Endodermal cell (in vitro differentiated cells): ENCODE measurements around the gene CHAF1A. TPM values are rescaled to one million over a fixed set of nuclear protein-coding genes. Genes with fewer than 3 reads are reported as not detected.

Experiments used
- DNase-seq: peaks from one replicate; pipeline ENCODE4 v3.0.0-alpha.2; 2017
- H3K27ac ChIP-seq: 2 replicates; pipeline ENCODE4 v1.5.1; 2013; ENCODE audit warnings: mild to moderate bottlenecking, low read depth, low read length, moderate library complexity
- H3K27me3 ChIP-seq: 2 replicates; pipeline ENCODE4 v1.6.1; 2013; ENCODE audit warnings: mild to moderate bottlenecking, low read length, moderate library complexity; ENCODE audit not compliant: insufficient read depth, control insufficient read depth, poor library complexity, severe bottlenecking
- H3K36me3 ChIP-seq: 2 replicates; pipeline ENCODE4 v1.7.0; 2013; ENCODE audit warnings: mild to moderate bottlenecking, low read length, moderate library complexity; ENCODE audit not compliant: control insufficient read depth, insufficient read depth
- H3K4me1 ChIP-seq: one replicate; pipeline ENCODE4 v1.7.0; 2013; ENCODE audit warnings: low read length; ENCODE audit not compliant: control insufficient read depth, insufficient read depth
- H3K4me3 ChIP-seq: 2 replicates; pipeline ENCODE4 v1.5.1; 2013; ENCODE audit warnings: mild to moderate bottlenecking, low read length, moderate library complexity
- H3K9ac ChIP-seq: 2 replicates; pipeline ENCODE4 v1.6.1; 2013; ENCODE audit warnings: mild to moderate bottlenecking, low read length, moderate library complexity; ENCODE audit not compliant: poor library complexity, severe bottlenecking; ENCODE audit errors: extremely low read depth
- H3K9me3 ChIP-seq: 2 replicates; pipeline ENCODE4 v1.6.1; 2013; ENCODE audit warnings: mild to moderate bottlenecking, low read length, moderate library complexity; ENCODE audit not compliant: control insufficient read depth
- H3K27ac Mint-ChIP-seq: 2 replicates; pipeline ENCODE4 v1.8.0; 2020; ENCODE audit warnings: mixed read lengths
- H3K27me3 Mint-ChIP-seq: 2 replicates; pipeline ENCODE4 v1.8.0; 2021; ENCODE audit warnings: mild to moderate bottlenecking, mixed read lengths; ENCODE audit not compliant: insufficient read depth
- H3K36me3 Mint-ChIP-seq: 2 replicates; pipeline ENCODE4 v1.8.0; 2020; ENCODE audit warnings: low read depth, mixed read lengths
- H3K4me1 Mint-ChIP-seq: 2 replicates; pipeline ENCODE4 v1.8.0; 2020; ENCODE audit warnings: mixed read lengths
- H3K4me3 Mint-ChIP-seq: 2 replicates; pipeline ENCODE4 v1.8.0; 2020; ENCODE audit warnings: mild to moderate bottlenecking, moderate library complexity, mixed read lengths
- H3K9me3 Mint-ChIP-seq: 2 replicates; pipeline ENCODE4 v1.8.0; 2020; ENCODE audit warnings: mild to moderate bottlenecking, mixed read lengths
- CTCF ChIP-seq: fragments of 200-600 bp; sonication (generic); conservative IDR thresholded peaks from 2 replicates; pipeline ENCODE4 v1.5.0; 2021; ENCODE audit warnings: antibody characterized with exemption, mild to moderate bottlenecking
- WGBS, 2 experiments: methylation state at CpG; one replicate each; pipeline versions ENCODE4 v1.1.5 to v1.1.7; 2013; ENCODE audit warnings: missing lambda C conversion rate in 2 of 2, mixed read lengths in 1 of 2; ENCODE audit not compliant: insufficient coverage in 1 of 2, insufficient read length in 1 of 2; 5-methylcytosine and 5-hydroxymethylcytosine counted together
- total RNA-seq, 2 donors: library from RNA; stranded (reverse); fragmentation: NEBNext Ultra II Directional in 1 of 2; extraction: Animal tissue kit (Norgen Biotek cat#: 25700) in 1 of 2; gene quantifications; 2 replicates in 1 of 2; 3 replicates in 1 of 2; pipeline ENCODE4 v1.2.1, GENCODE V29; 2021

CHAF1A gene
- total RNA-seq, 2 donors from 2014 or later: 70.7 to 76.9 TPM

DNA sequence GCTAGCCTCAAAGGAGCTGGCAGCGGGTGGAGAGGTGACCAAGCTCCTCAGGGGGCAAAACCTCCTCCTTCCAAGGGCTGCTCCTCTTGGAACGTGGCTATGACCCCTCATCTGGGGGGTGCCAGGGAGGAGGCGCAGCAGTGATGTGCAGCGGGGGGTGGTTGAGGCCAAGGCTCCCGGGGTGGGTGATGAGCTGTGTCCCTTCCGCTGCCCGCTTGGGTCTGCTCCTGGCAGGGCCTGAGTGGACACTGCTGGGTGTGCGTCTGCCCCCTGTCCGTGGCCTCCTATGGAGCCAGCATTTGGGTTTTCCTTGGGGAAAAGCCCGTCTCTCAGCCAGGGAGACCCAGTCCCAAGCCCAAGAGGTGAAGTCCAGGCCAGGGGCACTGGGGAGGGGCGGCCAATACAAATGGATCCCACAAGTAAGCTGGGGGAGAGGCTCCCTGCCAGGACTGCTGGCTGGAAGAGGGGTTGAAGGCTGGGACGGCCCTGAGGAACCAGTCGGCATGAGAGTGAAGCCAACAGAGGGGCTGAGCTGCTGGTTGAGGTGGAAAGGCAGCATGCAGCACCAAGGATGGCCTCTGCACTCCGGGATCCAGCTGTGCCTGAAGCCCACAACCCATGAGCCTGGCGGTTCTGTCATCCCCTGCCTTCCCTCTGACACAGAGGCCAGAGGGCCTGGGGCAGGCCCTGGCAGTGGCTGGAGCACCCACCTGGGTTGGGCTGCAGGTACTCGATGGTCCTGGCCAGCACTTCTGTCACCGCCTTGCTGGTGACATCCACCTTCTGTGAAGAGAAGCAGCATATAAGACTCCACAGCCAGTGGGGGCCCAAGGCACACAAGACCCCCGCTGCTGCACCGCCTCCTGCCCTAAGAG is 36.4 kb upstream of the CHAF1A start:
- Mint-ChIP-seq H3K36me3 (peaks cover 15% of the 10 kb centered on the region), H3K9me3 (no peaks in the 10 kb centered on the region), H3K27ac (no peak overlapping the region), H3K4me3 (no peak overlapping the region), H3K4me1 (peaks cover 11% of the 10 kb centered on the region), H3K27me3 (no peaks in the 10 kb centered on the region)
- TF ChIP-seq CTCF: no peak
- no peak overlapping the region for H3K9ac ChIP-seq
- peak overlapping the region; percentile 24 for H3K27ac ChIP-seq
- H3K27me3 ChIP-seq: no peaks in the 10 kb centered on the region
- H3K36me3 ChIP-seq: peaks cover 29% of the 10 kb centered on the region
- H3K4me3 ChIP-seq: no peak overlapping the region
- H3K4me1 ChIP-seq: peaks cover 3% of the 10 kb centered on the region
- 94 to 96% methylated on average over 12 to 19 of the region's 19 CpGs for WGBS, 2 experiments
- H3K9me3 ChIP-seq: no peaks in the 10 kb centered on the region
- no peak for DNase-seq

- Histone ChIP-seq H3K4me1 (peaks cover under 1% of the 10 kb centered on the region), H3K9ac (no peak overlapping the region), H3K4me3 (no peak overlapping the region), H3K36me3 (peaks cover 21% of the 10 kb centered on the region), H3K27me3 (no peaks in the 10 kb centered on the region), H3K9me3 (no peaks in the 10 kb centered on the region), H3K27ac (no peak overlapping the region)
- no peaks in the 10 kb centered on the region for H3K27me3 Mint-ChIP-seq
- DNase-seq: no peak
- peaks cover 11% of the 10 kb centered on the region for H3K4me1 Mint-ChIP-seq
- H3K9me3 Mint-ChIP-seq: no peaks in the 10 kb centered on the region
- H3K36me3 Mint-ChIP-seq: peaks cover 15% of the 10 kb centered on the region
- whole genome bisulfite sequencing, 2 experiments: 91 to 97% methylated on average over 6 to 16 of the region's 16 CpGs
- no peak for TF ChIP-seq CTCF
- H3K27ac Mint-ChIP-seq: no peak overlapping the region
- H3K4me3 Mint-ChIP-seq: no peak overlapping the region
Observed at GRCh38 chr19:4366666-4367335, 35.6 kb upstream of the CHAF1A start.

DNA sequence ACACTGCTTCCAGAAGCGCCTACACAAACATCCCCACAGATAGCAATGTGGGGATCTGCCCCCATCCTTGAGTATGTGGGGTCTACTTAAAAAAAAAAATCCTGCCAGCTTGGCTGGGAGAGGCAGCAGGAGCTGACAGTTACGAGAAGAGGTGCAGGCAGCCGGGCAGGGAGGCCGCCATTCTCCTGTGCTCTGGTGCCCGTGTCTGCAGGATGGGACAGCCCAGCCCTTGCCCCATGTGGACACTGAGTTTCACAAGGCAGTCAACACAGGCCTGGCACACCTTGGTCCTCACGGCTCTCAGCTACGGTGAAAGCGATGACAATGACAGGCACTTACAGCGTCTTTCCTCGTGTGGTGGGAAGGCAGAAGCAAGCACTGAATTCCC is 35.1 kb upstream of the CHAF1A start:
- DNase-seq: no peak
- Mint-ChIP-seq H3K36me3 (peaks cover 12% of the 10 kb centered on the region), H3K4me3 (no peak overlapping the region), H3K27ac (no peak overlapping the region), H3K27me3 (no peaks in the 10 kb centered on the region), H3K4me1 (peaks cover 11% of the 10 kb centered on the region), H3K9me3 (no peaks in the 10 kb centered on the region)
- no peak for TF ChIP-seq CTCF
- Histone ChIP-seq H3K4me3 (no peak overlapping the region), H3K9ac (no peak overlapping the region), H3K27me3 (no peaks in the 10 kb centered on the region), H3K27ac (no peak overlapping the region), H3K4me1 (no peaks in the 10 kb centered on the region), H3K36me3 (peaks cover 17% of the 10 kb centered on the region), H3K9me3 (no peaks in the 10 kb centered on the region)
- WGBS, 2 experiments: 93 to 95% methylated on average over 10 of the region's 10 CpGs
